WTC11 (cell line): ENCODE data around the gene TEAD1. TPM values are rescaled to one million over a fixed set of nuclear protein-coding genes. Genes with fewer than 3 reads are reported as not detected.

Source experiments
- ATAC-seq: fragments of 200-7000 bp; cut with Tn5 transposase; 2 replicates; pipeline ENCODE4 v1.10.0; 2021; ENCODE audit warnings: mild to moderate bottlenecking, moderate library complexity
- CTCF ChIA-PET: fragments of 300-600 bp; sonication (Branson Sonifier 250); formaldehyde crosslinking; loops from one replicate; lab custom pipeline; 2021; ENCODE audit warnings: antibody characterized with exemption; lab: Charles Lee
- POLR2A ChIA-PET: fragments of 350-600 bp; sonication (Branson Sonifier 250); formaldehyde crosslinking; loops from one replicate; lab custom pipeline; 2021; ENCODE audit warnings: antibody characterized with exemption; lab: Charles Lee
- DNase-seq: peaks from one replicate; pipeline ENCODE4 v3.0.0; 2021; ENCODE audit warnings: low spot score
- H3K27ac Mint-ChIP-seq: 2 replicates; pipeline ENCODE4 v1.8.0; 2021; ENCODE audit warnings: mixed read lengths
- H3K27me3 Mint-ChIP-seq: 2 replicates; pipeline ENCODE4 v1.8.0; 2021; ENCODE audit warnings: low read depth, mild to moderate bottlenecking, moderate library complexity, mixed read lengths
- H3K36me3 Mint-ChIP-seq: 2 replicates; pipeline ENCODE4 v1.8.0; 2021; ENCODE audit warnings: mixed read lengths
- H3K4me1 Mint-ChIP-seq: 2 replicates; pipeline ENCODE4 v1.8.0; 2022; ENCODE audit warnings: mixed read lengths
- H3K4me3 Mint-ChIP-seq: 2 replicates; pipeline ENCODE4 v1.8.0; 2021; ENCODE audit warnings: mild to moderate bottlenecking, moderate library complexity, mixed read lengths
- H3K9me3 Mint-ChIP-seq: 2 replicates; pipeline ENCODE4 v1.8.0; 2021; ENCODE audit warnings: mixed read lengths
- ATF1 ChIP-seq: sonication (generic); formaldehyde crosslinking; IDR thresholded peaks from 2 replicates; pipeline ENCODE4 v1.8.1; 2023; ENCODE audit warnings: mild to moderate bottlenecking, moderate library complexity, missing genetic modification reagents
- ELF4 ChIP-seq: sonication (generic); formaldehyde crosslinking; IDR thresholded peaks from 2 replicates; pipeline ENCODE4 v1.8.1; 2022; ENCODE audit warnings: low read depth, mild to moderate bottlenecking, moderate library complexity, missing genetic modification reagents
- MYBL2 ChIP-seq: sonication (generic); formaldehyde crosslinking; IDR thresholded peaks from 2 replicates; pipeline ENCODE4 v1.8.1; 2023; ENCODE audit warnings: mild to moderate bottlenecking, moderate library complexity, missing genetic modification reagents
- OVOL2 ChIP-seq: fragments of 250-450 bp; sonication (Bioruptor Pico); IDR thresholded peaks from 2 replicates; pipeline ENCODE4 v1.9.0; 2021; ENCODE audit warnings: mild to moderate bottlenecking, borderline replicate concordance
- SMAD3 ChIP-seq: sonication (generic); formaldehyde crosslinking; IDR thresholded peaks from 2 replicates; pipeline ENCODE4 v1.8.0; 2022; ENCODE audit warnings: missing genetic modification reagents, mild to moderate bottlenecking, borderline replicate concordance
- SMAD4 ChIP-seq: sonication (generic); formaldehyde crosslinking; IDR thresholded peaks from 2 replicates; pipeline ENCODE4 v1.8.0; 2022; ENCODE audit warnings: mild to moderate bottlenecking, missing genetic modification reagents
- ZNF138 ChIP-seq: sonication (generic); formaldehyde crosslinking; conservative IDR thresholded peaks from 2 replicates; pipeline ENCODE4 v1.8.1; 2022; ENCODE audit warnings: mild to moderate bottlenecking, moderate library complexity, missing genetic modification reagents
- ZNF219 ChIP-seq: sonication (generic); formaldehyde crosslinking; IDR thresholded peaks from 2 replicates; pipeline ENCODE4 v1.8.0; 2023; ENCODE audit warnings: missing genetic modification reagents, mild to moderate bottlenecking, borderline replicate concordance
- total RNA-seq: library from RNA; stranded (reverse); gene quantifications from 3 replicates; pipeline ENCODE4 v1.2.3, GENCODE V29; 2021
- TF ChIP-seq, protein P1 (sequence below): sonication (generic); formaldehyde crosslinking; IDR thresholded peaks from 2 replicates; pipeline ENCODE4 v1.8.1; 2023; ENCODE audit warnings: mild to moderate bottlenecking, missing genetic modification reagents
- TF ChIP-seq, protein P2 (sequence below): sonication (generic); formaldehyde crosslinking; IDR thresholded peaks from 2 replicates; pipeline ENCODE4 v1.8.0; 2022; ENCODE audit warnings: mild to moderate bottlenecking, missing genetic modification reagents
- TF ChIP-seq, protein P3 (sequence below): sonication (generic); formaldehyde crosslinking; IDR thresholded peaks from 2 replicates; pipeline ENCODE4 v1.8.0; 2022; ENCODE audit warnings: mild to moderate bottlenecking, missing genetic modification reagents
- TF ChIP-seq, protein P4 (sequence below): fragments of 250-450 bp; sonication (Bioruptor Pico); IDR thresholded peaks from 2 replicates; pipeline ENCODE4 v2.1.2; 2022; ENCODE audit warnings: mild to moderate bottlenecking, moderate library complexity
- TF ChIP-seq, protein P5 (sequence below): sonication (generic); formaldehyde crosslinking; IDR thresholded peaks from 2 replicates; pipeline ENCODE4 v1.8.1; 2022; ENCODE audit warnings: low read depth, missing genetic modification reagents, borderline replicate concordance
- TF ChIP-seq, protein P6 (sequence below): fragments of 250-450 bp; sonication (Bioruptor Pico); IDR thresholded peaks from 2 replicates; pipeline ENCODE4 v1.9.0; 2021; ENCODE audit warnings: mild to moderate bottlenecking
- TF ChIP-seq, protein P7 (sequence below): sonication (generic); formaldehyde crosslinking; IDR thresholded peaks from 2 replicates; pipeline ENCODE4 v1.8.0; 2023; ENCODE audit warnings: mild to moderate bottlenecking, missing genetic modification reagents
- TF ChIP-seq, protein P8 (sequence below): sonication (generic); formaldehyde crosslinking; IDR thresholded peaks from 2 replicates; pipeline ENCODE4 v1.8.1; 2023; ENCODE audit warnings: mild to moderate bottlenecking, missing genetic modification reagents, borderline replicate concordance

Gene TEAD1
- total RNA-seq, 1 experiment from 2014 or later: 79.9 TPM

DNA sequence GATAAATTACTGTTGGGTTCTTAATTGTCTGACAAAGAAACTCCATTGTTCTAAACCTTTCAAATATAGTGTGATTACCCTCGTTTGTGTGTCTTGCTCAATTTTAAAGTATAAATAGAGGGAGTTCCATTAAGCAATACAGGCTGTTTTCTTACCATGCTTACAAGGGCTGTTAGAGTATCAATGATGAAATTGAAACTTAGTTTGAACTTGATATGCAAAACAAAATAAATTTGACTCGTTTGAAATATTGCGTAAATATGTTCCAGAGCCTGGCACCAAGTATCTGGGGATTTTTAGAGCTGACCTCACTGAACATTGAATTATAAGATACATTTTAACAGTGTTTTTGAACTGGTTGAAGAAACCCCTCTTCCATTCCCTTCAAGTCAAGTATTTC lies 31.7 kb downstream of the TEAD1 start (continued):
- TF ChIP-seq, protein P1, sequence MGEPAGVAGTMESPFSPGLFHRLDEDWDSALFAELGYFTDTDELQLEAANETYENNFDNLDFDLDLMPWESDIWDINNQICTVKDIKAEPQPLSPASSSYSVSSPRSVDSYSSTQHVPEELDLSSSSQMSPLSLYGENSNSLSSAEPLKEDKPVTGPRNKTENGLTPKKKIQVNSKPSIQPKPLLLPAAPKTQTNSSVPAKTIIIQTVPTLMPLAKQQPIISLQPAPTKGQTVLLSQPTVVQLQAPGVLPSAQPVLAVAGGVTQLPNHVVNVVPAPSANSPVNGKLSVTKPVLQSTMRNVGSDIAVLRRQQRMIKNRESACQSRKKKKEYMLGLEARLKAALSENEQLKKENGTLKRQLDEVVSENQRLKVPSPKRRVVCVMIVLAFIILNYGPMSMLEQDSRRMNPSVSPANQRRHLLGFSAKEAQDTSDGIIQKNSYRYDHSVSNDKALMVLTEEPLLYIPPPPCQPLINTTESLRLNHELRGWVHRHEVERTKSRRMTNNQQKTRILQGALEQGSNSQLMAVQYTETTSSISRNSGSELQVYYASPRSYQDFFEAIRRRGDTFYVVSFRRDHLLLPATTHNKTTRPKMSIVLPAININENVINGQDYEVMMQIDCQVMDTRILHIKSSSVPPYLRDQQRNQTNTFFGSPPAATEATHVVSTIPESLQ (CRISPR knock-in tag): no peak
- TF ChIP-seq ZNF138 (CRISPR knock-in tag): no peak
- no peak for TF ChIP-seq SMAD4
- no peak for TF ChIP-seq ATF1 (CRISPR knock-in tag)
- TF ChIP-seq, protein P2, sequence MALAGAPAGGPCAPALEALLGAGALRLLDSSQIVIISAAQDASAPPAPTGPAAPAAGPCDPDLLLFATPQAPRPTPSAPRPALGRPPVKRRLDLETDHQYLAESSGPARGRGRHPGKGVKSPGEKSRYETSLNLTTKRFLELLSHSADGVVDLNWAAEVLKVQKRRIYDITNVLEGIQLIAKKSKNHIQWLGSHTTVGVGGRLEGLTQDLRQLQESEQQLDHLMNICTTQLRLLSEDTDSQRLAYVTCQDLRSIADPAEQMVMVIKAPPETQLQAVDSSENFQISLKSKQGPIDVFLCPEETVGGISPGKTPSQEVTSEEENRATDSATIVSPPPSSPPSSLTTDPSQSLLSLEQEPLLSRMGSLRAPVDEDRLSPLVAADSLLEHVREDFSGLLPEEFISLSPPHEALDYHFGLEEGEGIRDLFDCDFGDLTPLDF (CRISPR knock-in tag): no peak
- TF ChIP-seq OVOL2 (CRISPR knock-in tag): no peak
- TF ChIP-seq, protein P3, sequence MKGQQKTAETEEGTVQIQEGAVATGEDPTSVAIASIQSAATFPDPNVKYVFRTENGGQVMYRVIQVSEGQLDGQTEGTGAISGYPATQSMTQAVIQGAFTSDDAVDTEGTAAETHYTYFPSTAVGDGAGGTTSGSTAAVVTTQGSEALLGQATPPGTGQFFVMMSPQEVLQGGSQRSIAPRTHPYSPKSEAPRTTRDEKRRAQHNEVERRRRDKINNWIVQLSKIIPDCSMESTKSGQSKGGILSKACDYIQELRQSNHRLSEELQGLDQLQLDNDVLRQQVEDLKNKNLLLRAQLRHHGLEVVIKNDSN (CRISPR knock-in tag): no peak
- TF ChIP-seq, protein P4, sequence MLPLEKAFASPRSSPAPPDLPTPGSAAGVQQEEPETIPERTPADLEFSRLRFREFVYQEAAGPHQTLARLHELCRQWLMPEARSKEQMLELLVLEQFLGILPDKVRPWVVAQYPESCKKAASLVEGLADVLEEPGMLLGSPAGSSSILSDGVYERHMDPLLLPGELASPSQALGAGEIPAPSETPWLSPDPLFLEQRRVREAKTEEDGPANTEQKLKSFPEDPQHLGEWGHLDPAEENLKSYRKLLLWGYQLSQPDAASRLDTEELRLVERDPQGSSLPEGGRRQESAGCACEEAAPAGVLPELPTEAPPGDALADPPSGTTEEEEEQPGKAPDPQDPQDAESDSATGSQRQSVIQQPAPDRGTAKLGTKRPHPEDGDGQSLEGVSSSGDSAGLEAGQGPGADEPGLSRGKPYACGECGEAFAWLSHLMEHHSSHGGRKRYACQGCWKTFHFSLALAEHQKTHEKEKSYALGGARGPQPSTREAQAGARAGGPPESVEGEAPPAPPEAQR (CRISPR knock-in tag): no peak

DNA sequence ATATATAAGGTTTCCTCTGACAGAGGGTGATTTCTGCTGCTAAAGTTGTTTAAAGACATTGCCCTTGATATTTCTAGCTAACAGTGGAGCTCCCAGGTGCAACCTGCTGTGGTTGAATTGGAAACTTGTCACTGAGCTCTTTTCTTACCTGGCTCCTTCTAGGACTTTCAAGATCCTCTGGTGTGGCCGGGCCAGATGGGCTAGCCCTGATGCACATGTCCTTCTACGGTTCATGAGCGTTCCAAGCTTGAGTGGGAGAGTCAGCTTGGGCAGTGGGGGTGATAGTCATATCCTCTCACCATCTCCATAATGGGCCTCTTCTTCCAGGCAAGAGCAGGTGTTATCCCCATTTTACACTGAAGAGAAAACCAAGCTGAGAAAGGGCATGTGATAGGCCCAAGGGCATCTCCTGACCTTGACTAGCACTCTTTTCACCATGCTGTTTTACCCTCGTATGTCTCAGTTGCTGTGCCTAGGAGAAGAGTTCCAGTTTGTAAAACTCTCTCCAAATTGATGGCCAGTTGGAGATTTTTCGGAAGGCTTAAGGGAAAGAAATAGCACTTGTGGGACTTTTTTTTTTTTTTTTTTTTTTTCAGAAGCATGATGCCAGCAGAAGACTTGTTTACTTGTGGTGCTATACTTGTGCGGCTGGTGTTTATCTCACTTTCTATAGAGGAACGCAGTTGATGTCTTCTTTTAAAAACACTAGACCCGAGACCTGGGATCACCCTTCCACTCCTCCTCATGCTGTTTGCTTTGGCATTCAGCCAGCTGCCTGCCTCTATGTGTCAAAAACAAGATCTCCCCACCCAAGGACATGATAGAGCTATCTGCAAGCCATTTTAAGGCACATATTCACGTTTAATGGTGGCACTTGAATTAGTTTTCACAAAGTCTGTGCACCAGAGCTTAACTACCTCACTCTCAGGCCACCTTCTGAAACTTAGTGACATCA lies 32.6 kb downstream of the TEAD1 start:
- Mint-ChIP-seq H3K4me3 (no peak overlapping the region), H3K4me1 (peaks cover 73% of the 10 kb centered on the region), H3K27ac (peak overlapping the region; percentile 47; the same call in 1 of the 2 replicates), H3K27me3 (no peaks in the 10 kb centered on the region), H3K36me3 (no peaks in the 10 kb centered on the region), H3K9me3 (no peaks in the 10 kb centered on the region)
- POLR2A ChIA-PET: no interaction called here
- CTCF ChIA-PET: interaction anchor here (0.7 to 1.0 kb wide), 3 partner anchors 13 to 376 kb away, joined by 3 to 4 read pairs (median 4); no protein-coding TSS in a partner anchor
- DNase-seq: no peak
- ATAC-seq: no peak
- TF ChIP-seq, protein P5, sequence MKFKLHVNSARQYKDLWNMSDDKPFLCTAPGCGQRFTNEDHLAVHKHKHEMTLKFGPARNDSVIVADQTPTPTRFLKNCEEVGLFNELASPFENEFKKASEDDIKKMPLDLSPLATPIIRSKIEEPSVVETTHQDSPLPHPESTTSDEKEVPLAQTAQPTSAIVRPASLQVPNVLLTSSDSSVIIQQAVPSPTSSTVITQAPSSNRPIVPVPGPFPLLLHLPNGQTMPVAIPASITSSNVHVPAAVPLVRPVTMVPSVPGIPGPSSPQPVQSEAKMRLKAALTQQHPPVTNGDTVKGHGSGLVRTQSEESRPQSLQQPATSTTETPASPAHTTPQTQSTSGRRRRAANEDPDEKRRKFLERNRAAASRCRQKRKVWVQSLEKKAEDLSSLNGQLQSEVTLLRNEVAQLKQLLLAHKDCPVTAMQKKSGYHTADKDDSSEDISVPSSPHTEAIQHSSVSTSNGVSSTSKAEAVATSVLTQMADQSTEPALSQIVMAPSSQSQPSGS (CRISPR knock-in tag): no peak
- TF ChIP-seq SMAD3 (CRISPR knock-in tag) (no peak), ELF4 (no peak), MYBL2 (CRISPR knock-in tag) (no peak), ZNF219 (CRISPR knock-in tag) (no peak)
- TF ChIP-seq, protein P6, sequence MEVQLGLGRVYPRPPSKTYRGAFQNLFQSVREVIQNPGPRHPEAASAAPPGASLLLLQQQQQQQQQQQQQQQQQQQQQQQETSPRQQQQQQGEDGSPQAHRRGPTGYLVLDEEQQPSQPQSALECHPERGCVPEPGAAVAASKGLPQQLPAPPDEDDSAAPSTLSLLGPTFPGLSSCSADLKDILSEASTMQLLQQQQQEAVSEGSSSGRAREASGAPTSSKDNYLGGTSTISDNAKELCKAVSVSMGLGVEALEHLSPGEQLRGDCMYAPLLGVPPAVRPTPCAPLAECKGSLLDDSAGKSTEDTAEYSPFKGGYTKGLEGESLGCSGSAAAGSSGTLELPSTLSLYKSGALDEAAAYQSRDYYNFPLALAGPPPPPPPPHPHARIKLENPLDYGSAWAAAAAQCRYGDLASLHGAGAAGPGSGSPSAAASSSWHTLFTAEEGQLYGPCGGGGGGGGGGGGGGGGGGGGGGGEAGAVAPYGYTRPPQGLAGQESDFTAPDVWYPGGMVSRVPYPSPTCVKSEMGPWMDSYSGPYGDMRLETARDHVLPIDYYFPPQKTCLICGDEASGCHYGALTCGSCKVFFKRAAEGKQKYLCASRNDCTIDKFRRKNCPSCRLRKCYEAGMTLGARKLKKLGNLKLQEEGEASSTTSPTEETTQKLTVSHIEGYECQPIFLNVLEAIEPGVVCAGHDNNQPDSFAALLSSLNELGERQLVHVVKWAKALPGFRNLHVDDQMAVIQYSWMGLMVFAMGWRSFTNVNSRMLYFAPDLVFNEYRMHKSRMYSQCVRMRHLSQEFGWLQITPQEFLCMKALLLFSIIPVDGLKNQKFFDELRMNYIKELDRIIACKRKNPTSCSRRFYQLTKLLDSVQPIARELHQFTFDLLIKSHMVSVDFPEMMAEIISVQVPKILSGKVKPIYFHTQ (CRISPR knock-in tag): no peak
- TF ChIP-seq, protein P7, sequence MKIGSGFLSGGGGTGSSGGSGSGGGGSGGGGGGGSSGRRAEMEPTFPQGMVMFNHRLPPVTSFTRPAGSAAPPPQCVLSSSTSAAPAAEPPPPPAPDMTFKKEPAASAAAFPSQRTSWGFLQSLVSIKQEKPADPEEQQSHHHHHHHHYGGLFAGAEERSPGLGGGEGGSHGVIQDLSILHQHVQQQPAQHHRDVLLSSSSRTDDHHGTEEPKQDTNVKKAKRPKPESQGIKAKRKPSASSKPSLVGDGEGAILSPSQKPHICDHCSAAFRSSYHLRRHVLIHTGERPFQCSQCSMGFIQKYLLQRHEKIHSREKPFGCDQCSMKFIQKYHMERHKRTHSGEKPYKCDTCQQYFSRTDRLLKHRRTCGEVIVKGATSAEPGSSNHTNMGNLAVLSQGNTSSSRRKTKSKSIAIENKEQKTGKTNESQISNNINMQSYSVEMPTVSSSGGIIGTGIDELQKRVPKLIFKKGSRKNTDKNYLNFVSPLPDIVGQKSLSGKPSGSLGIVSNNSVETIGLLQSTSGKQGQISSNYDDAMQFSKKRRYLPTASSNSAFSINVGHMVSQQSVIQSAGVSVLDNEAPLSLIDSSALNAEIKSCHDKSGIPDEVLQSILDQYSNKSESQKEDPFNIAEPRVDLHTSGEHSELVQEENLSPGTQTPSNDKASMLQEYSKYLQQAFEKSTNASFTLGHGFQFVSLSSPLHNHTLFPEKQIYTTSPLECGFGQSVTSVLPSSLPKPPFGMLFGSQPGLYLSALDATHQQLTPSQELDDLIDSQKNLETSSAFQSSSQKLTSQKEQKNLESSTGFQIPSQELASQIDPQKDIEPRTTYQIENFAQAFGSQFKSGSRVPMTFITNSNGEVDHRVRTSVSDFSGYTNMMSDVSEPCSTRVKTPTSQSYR (CRISPR knock-in tag): no peak
- TF ChIP-seq, protein P8, sequence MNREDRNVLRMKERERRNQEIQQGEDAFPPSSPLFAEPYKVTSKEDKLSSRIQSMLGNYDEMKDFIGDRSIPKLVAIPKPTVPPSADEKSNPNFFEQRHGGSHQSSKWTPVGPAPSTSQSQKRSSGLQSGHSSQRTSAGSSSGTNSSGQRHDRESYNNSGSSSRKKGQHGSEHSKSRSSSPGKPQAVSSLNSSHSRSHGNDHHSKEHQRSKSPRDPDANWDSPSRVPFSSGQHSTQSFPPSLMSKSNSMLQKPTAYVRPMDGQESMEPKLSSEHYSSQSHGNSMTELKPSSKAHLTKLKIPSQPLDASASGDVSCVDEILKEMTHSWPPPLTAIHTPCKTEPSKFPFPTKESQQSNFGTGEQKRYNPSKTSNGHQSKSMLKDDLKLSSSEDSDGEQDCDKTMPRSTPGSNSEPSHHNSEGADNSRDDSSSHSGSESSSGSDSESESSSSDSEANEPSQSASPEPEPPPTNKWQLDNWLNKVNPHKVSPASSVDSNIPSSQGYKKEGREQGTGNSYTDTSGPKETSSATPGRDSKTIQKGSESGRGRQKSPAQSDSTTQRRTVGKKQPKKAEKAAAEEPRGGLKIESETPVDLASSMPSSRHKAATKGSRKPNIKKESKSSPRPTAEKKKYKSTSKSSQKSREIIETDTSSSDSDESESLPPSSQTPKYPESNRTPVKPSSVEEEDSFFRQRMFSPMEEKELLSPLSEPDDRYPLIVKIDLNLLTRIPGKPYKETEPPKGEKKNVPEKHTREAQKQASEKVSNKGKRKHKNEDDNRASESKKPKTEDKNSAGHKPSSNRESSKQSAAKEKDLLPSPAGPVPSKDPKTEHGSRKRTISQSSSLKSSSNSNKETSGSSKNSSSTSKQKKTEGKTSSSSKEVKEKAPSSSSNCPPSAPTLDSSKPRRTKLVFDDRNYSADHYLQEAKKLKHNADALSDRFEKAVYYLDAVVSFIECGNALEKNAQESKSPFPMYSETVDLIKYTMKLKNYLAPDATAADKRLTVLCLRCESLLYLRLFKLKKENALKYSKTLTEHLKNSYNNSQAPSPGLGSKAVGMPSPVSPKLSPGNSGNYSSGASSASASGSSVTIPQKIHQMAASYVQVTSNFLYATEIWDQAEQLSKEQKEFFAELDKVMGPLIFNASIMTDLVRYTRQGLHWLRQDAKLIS (CRISPR knock-in tag): no peak
